GM12865 (cell line): ENCODE measurements around the gene CIAO2B.
"Not testable (repeated sequence)": the region's sequence is repeated elsewhere in the genome, so short reads cannot be mapped to it uniquely, and the experiment has no call there.

Source experiments
- DNase-seq: peaks from one replicate; pipeline ENCODE4 v3.0.0; 2010; ENCODE audit warnings: low read depth
- H3K4me3 ChIP-seq: 2 replicates; pipeline ENCODE4 v1.5.1; 2011; ENCODE audit warnings: mild to moderate bottlenecking, low read depth, low read length, control low read depth
- TF ChIP-seq, protein P1 (sequence below): IDR thresholded peaks from 2 replicates; pipeline ENCODE4 v1.5.1; 2011; ENCODE audit warnings: low read length, control low read depth, low read depth, inconsistent platforms; ENCODE audit not compliant: insufficient read depth; ENCODE audit errors: missing control alignments

The CIAO2B gene

DNA sequence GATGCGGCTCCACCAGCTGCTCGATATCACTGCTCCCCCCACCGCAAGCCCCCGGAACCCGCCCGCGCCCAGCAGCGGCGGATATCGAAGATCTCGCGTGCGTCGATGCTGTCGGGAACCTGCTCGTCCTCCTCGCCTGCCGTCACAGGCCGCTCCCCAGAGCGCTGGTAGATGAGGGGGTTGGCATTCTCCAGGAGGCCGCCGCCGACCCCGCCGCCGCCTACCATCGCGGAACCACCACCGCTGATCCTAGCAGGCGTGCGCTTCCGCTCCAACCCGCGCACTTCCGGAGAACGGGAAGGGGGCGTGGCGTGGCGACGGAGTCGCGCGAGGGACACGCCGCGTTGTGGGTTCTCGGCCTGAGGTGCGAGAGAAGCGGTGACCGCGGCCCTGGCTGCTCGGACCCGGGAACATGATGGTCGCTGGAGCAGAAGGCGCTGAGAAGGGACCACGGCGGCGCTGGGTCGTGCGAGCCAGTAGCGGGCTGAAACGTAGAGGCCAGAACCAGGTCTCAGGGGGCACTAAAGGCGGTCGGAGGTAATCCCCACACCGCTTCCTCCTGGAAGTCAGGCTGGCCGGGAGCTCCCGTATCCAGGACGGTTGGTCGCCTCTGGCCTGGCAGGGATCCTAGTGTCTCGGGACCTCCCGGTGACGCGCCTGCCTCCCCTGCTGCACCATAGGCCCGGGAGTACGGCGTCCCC is at the start of gene CIAO2B:
CIAO2B (minus strand) TSS at position 265 of the 701 bp plus-strand sequence; CDS start at position 227, 38 bp downstream.
- H3K4me3 ChIP-seq: peak within 1 kb of the TSS; percentile 95
- peak; percentile 91 for DNase-seq
- TF ChIP-seq, protein P1, sequence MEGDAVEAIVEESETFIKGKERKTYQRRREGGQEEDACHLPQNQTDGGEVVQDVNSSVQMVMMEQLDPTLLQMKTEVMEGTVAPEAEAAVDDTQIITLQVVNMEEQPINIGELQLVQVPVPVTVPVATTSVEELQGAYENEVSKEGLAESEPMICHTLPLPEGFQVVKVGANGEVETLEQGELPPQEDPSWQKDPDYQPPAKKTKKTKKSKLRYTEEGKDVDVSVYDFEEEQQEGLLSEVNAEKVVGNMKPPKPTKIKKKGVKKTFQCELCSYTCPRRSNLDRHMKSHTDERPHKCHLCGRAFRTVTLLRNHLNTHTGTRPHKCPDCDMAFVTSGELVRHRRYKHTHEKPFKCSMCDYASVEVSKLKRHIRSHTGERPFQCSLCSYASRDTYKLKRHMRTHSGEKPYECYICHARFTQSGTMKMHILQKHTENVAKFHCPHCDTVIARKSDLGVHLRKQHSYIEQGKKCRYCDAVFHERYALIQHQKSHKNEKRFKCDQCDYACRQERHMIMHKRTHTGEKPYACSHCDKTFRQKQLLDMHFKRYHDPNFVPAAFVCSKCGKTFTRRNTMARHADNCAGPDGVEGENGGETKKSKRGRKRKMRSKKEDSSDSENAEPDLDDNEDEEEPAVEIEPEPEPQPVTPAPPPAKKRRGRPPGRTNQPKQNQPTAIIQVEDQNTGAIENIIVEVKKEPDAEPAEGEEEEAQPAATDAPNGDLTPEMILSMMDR: no peak

DNA sequence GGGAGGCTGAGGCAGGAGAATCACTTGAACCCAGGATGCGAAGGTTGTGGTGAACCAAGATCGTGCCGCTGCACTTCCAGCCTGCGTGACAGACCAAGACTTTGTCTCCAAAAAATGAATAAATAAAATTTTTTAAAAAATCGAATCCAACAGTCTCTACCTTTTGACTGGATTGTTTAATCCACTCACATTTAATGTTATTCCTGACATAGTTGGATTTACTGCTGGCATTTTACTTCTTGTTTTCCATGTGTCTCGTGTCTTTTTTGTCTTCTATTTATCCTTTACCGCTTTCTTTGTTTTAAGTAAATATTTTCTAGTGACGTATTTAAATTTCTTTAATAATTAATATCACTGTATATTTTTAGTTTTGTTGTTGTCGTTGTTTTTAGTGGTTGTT is 48.8 kb upstream of the CIAO2B start:
- TF ChIP-seq, protein P1: no peak

GRCh38 chr16:66979011-66979717 is 45.0 kb upstream of the CIAO2B start:
- TF ChIP-seq, protein P1: no peak
- H3K4me3 ChIP-seq: no peak overlapping the region
- no peak for DNase-seq

More for the DNA sequence above, 48.8 kb upstream of the CIAO2B start:
- DNase-seq: no peak
- H3K4me3 ChIP-seq: no peak overlapping the region

- no peak overlapping the region for H3K4me3 ChIP-seq
- DNase-seq: peak; percentile 90
- TF ChIP-seq, protein P1: peak; percentile 95
Observed at GRCh38 chr16:66977341-66978113, 43.3 kb upstream of the CIAO2B start.

DNA sequence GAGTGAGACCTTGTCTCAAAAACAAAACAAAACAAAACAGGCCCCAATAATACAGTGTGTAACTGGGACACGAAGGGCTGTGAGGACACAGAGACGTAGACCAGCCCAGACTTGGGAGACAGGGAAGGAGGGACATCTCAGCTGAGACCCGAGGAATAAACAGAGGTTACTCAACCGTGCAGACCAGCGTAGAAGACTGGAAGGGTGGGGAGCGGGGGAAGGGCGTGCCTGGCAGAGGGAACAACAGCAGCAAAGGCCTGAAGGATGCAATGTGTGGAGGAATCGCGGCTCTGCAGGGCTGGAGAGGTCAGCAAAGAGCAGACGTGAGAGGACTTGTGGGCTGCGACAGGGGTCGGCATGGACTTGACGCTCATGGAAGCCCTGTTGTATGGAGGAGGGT is 42.5 kb upstream of the CIAO2B start:
- no peak overlapping the region for H3K4me3 ChIP-seq
- DNase-seq: no peak
- TF ChIP-seq, protein P1: no peak

- DNase-seq: no peak
- H3K4me3 ChIP-seq: no peak overlapping the region
- TF ChIP-seq, protein P1: no peak
Observed at GRCh38 chr16:66975302-66975893, 41.2 kb upstream of the CIAO2B start.

- H3K4me3 ChIP-seq, DNase-seq: not testable (repeated sequence)
Observed at GRCh38 chr16:66974932-66975246, 40.7 kb upstream of the CIAO2B start.

DNA sequence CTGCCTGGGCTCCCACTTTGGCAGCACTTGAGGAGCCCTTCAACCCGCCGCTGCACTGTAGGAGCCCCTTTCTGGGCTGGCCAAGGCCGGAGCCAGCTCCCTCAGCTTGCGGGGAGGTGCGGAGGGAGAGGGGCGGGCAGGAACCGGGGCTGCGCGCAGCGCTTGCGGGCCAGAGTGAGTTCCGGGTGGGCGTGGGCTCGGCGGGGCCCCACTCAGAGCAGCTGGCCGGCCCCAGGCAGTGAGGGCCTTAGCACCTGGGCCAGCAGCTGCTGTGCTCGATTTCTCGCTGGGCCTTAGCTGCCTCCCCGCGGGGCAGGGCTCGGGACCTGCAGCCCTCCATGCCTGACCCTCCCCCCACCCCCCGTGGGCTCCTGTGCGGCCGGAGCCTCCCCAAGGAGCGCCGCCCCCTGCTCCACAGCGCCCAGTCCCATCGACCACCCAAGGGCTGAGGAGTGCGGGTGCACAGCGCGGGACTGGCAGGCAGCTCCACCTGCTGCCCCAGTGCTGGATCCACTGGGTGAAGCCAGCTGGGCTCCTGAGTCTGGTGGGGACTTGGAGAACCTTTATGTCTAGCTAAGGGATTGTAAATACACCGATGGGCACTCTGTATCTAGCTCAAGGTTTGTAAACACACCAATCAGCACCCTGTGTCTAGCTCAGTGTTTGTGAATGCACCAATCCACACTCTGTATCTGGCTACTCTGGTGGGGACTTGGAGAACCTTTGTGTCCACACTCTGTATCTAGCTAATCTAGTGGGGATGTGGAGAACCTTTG is 40.1 kb upstream of the CIAO2B start:
- not testable (repeated sequence) for H3K4me3 ChIP-seq

More for the DNA sequence above, 40.1 kb upstream of the CIAO2B start:
- DNase-seq: not testable (repeated sequence)
